OCI-LY7 (cell line): ENCODE data around the gene ADARB2. TPM values are rescaled to one million over a fixed set of nuclear protein-coding genes. Genes with fewer than 3 reads are reported as not detected.

Source experiments
- BruUV-seq: library from RNA; stranded (reverse); fragments of 400-500 nt; replicated peaks from 2 replicates; lab custom pipeline; 2021; lab: Mats Ljungman, UMichigan
- CTCF ChIA-PET: fragments of 300-600 bp; sonication (Branson Sonifier 250); formaldehyde crosslinking; loops from one replicate; lab custom pipeline; 2022; ENCODE audit warnings: antibody characterized with exemption; ENCODE audit not compliant: unreplicated experiment; lab: Charles Lee
- POLR2A ChIA-PET: fragments of 300-600 bp; sonication (Branson Sonifier 250); formaldehyde crosslinking; loops from one replicate; lab custom pipeline; 2022; ENCODE audit warnings: antibody characterized with exemption; lab: Charles Lee
- DNase-seq: peaks from one replicate; pipeline ENCODE4 v3.0.0-alpha.2; 2015; ENCODE audit warnings: low spot score
- H2AFZ ChIP-seq: fragments of 200-600 bp; sonication (generic), shearing (Covaris generic); 2 replicates; pipeline ENCODE4 v1.6.1; 2014; ENCODE audit warnings: mild to moderate bottlenecking, antibody characterized with exemption, low read length, moderate library complexity
- H3K27ac ChIP-seq: fragments of 200-600 bp; sonication (generic); 2 replicates; pipeline ENCODE4 v1.5.1; 2014; ENCODE audit warnings: mixed run types, low read depth, mild to moderate bottlenecking, moderate library complexity, low read length, inconsistent platforms; ENCODE audit not compliant: poor library complexity, severe bottlenecking
- H3K36me3 ChIP-seq: fragments of 200-600 bp; sonication (generic); 2 replicates; pipeline ENCODE4 v1.6.1; 2014; ENCODE audit warnings: mild to moderate bottlenecking, antibody characterized with exemption, low read length, moderate library complexity, mixed read lengths; ENCODE audit not compliant: insufficient read depth
- H3K4me1 ChIP-seq: fragments of 200-600 bp; sonication (generic); 2 replicates; pipeline ENCODE4 v1.5.1; 2014; ENCODE audit warnings: mild to moderate bottlenecking, low read length; ENCODE audit not compliant: insufficient read depth, poor library complexity, severe bottlenecking
- H3K4me2 ChIP-seq: fragments of 200-600 bp; sonication (generic); 2 replicates; pipeline ENCODE4 v1.6.1; 2014; ENCODE audit warnings: mild to moderate bottlenecking, low read length
- H3K4me3 ChIP-seq: fragments of 200-600 bp; sonication (generic); 2 replicates; pipeline ENCODE4 v1.5.1; 2014; ENCODE audit warnings: mild to moderate bottlenecking, low read depth, low read length; ENCODE audit not compliant: poor library complexity, severe bottlenecking
- H3K79me2 ChIP-seq: fragments of 200-600 bp; sonication (generic); 2 replicates; pipeline ENCODE4 v1.6.1; 2016; ENCODE audit warnings: low read depth, mild to moderate bottlenecking, low read length, moderate library complexity, mixed read lengths; ENCODE audit not compliant: insufficient read depth
- H3K9me2 ChIP-seq: fragments of 200-600 bp; sonication (generic); 2 replicates; pipeline ENCODE4 v1.6.1; 2016; ENCODE audit warnings: mild to moderate bottlenecking, low read length, mixed read lengths; ENCODE audit not compliant: insufficient read depth
- H3K9me3 ChIP-seq: fragments of 200-600 bp; sonication (generic); 2 replicates; pipeline ENCODE4 v1.6.1; 2014; ENCODE audit warnings: mild to moderate bottlenecking, mixed run types, low read length, mixed read lengths
- H4K20me1 ChIP-seq: fragments of 200-600 bp; sonication (generic); 2 replicates; pipeline ENCODE4 v1.6.1; 2014; ENCODE audit warnings: mild to moderate bottlenecking, antibody characterized with exemption, low read length, moderate library complexity, mixed read lengths; ENCODE audit not compliant: insufficient read depth
- CTCF ChIP-seq: fragments of 200-600 bp; sonication (generic); conservative IDR thresholded peaks from 2 replicates; pipeline ENCODE4 v1.5.1; 2014; ENCODE audit warnings: mild to moderate bottlenecking, antibody characterized with exemption, low read length, moderate library complexity, mixed read lengths
- EZH2phosphoT487 ChIP-seq: fragments of 200-600 bp; sonication (generic); IDR thresholded peaks from 2 replicates; pipeline ENCODE4 v1.6.1; 2018; ENCODE audit warnings: low read depth, borderline replicate concordance, mild to moderate bottlenecking, mixed run types, antibody characterized with exemption, low read length, moderate library complexity, mixed read lengths
- intact Hi-C: fragments of 100-400 bp; cut with micrococcal nuclease; formaldehyde crosslinking; loops from one replicate; pipeline ENCODE4 v1.10.0; 2022; ENCODE audit not compliant: unreplicated experiment
- total RNA-seq, 2 experiments: library from RNA; depleted of rRNA in 1 of 2; stranded (reverse); fragments of >200 nt in 1 of 2; shearing (Covaris generic) in 1 of 2; gene quantifications; 2 replicates each; pipeline ENCODE4 v1.2.3, GENCODE V29; 2014 to 2022

ADARB2 gene
- total RNA-seq, 2 experiments from 2014 or later: 0.03 TPM; not detected in 1

GRCh38 chr10:1515121-1515779 lies 222.1 kb downstream of the ADARB2 start:
- no peak overlapping the region for H3K4me3 ChIP-seq
- H3K9me3 ChIP-seq: no peaks in the 10 kb centered on the region
- no TSS peak for BruUV-seq
- no peak for TF ChIP-seq EZH2phosphoT487
- no peak for TF ChIP-seq CTCF
- no peaks in the 10 kb centered on the region for H3K79me2 ChIP-seq
- H4K20me1 ChIP-seq: no peaks in the 10 kb centered on the region
- DNase-seq: no peak
- no peaks in the 10 kb centered on the region for H3K9me2 ChIP-seq
- no peak overlapping the region for H2AFZ ChIP-seq
- ChIA-PET POLR2A (no interaction called here), CTCF (no interaction called here)
- H3K36me3 ChIP-seq: no peaks in the 10 kb centered on the region
- H3K4me1 ChIP-seq: peaks cover 5% of the 10 kb centered on the region
- H3K27ac ChIP-seq: no peak overlapping the region
- H3K4me2 ChIP-seq: no peak overlapping the region
- intact Hi-C loops: loop anchor here (5.0 kb wide), 1 partner anchor 93 kb away; no protein-coding TSS in a partner anchor

DNA sequence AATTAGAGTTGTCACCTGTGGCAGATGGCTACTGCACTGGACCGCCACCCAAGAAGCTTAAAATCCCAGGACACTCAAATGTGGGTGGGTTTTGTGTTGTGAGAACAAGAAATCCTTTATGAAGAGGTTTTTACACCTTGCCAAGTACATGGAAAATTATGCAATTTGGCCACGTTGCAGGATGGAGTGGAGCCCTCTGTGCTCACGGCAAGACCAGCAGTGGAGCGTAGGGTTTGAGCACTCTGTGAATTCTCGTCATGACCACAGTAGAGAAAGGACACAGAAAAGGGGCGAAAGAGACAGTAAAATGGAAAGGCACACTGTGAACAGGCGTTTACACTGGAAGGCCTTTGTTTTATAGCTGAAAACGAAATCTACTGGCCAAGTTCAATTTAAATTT lies 222.6 kb downstream of the ADARB2 start:
- Histone ChIP-seq H3K36me3 (no peaks in the 10 kb centered on the region), H4K20me1 (no peaks in the 10 kb centered on the region), H3K79me2 (no peaks in the 10 kb centered on the region), H3K4me3 (no peak overlapping the region), H3K4me2 (no peak overlapping the region), H3K9me2 (no peaks in the 10 kb centered on the region), H2AFZ (no peak overlapping the region), H3K9me3 (no peaks in the 10 kb centered on the region), H3K4me1 (peaks cover 5% of the 10 kb centered on the region), H3K27ac (no peak overlapping the region)
- ChIA-PET POLR2A (no interaction called here), CTCF (no interaction called here)
- no peak for TF ChIP-seq CTCF
- TF ChIP-seq EZH2phosphoT487: no peak
- BruUV-seq: no TSS peak
- intact Hi-C loops: loop anchor here (5.0 kb wide), 1 partner anchor 92 kb away; no protein-coding TSS in a partner anchor
- DNase-seq: no peak

- TF ChIP-seq CTCF (no peak), EZH2phosphoT487 (no peak)
- Histone ChIP-seq H3K4me3 (no peak overlapping the region), H4K20me1 (no peaks in the 10 kb centered on the region), H2AFZ (no peak overlapping the region), H3K79me2 (no peaks in the 10 kb centered on the region), H3K9me3 (no peaks in the 10 kb centered on the region), H3K4me2 (no peak overlapping the region), H3K36me3 (no peaks in the 10 kb centered on the region), H3K9me2 (no peaks in the 10 kb centered on the region), H3K4me1 (peaks cover 5% of the 10 kb centered on the region), H3K27ac (no peak overlapping the region)
- ChIA-PET CTCF (no interaction called here), POLR2A (no interaction called here)
- intact Hi-C loops: no loop called here
- no TSS peak for BruUV-seq
- DNase-seq: no peak
Observed at GRCh38 chr10:1513221-1513620, 224.1 kb downstream of the ADARB2 start.
